KBM-7 (cell line): ENCODE results near the gene FLT1.

Source experiments
- DNase-seq: peaks from one replicate; pipeline ENCODE4 v3.0.0-alpha.2; 2015
- in situ Hi-C: fragments of 300-500 bp; cut with MboI; formaldehyde crosslinking; loops from 2 replicates; pipeline ENCODE4 v1.14.3; 2020; ENCODE audit warnings: low sequenced_read_pairs, low pct_unique_long_range_greater_than_20kb, mixed read lengths

FLT1 gene

GRCh38 chr13:28494778-28495537 lies at the start of gene FLT1:
TSS of gene FLT1 (minus strand) at chr13:28495128. CDS start at chr13:28494843, 285 bp downstream.
- DNase-seq: no peak
- in situ Hi-C loops: no loop called here

GRCh38 chr13:28544026-28544425 lies 49.1 kb upstream of the FLT1 start:
- in situ Hi-C loops: no loop called here
- DNase-seq: no peak

- in situ Hi-C loops: no loop called here
- no peak for DNase-seq
Observed at GRCh38 chr13:28542804-28543203, 47.9 kb upstream of the FLT1 start.

- in situ Hi-C loops: no loop called here
- DNase-seq: no peak
Observed at GRCh38 chr13:28541966-28542365, 47.0 kb upstream of the FLT1 start.

- in situ Hi-C loops: no loop called here
- DNase-seq: no peak
Observed at GRCh38 chr13:28540612-28541011, 45.7 kb upstream of the FLT1 start.

GRCh38 chr13:28539625-28540286 lies 44.8 kb upstream of the FLT1 start:
- in situ Hi-C loops: no loop called here
- no peak for DNase-seq

- no peak for DNase-seq
- in situ Hi-C loops: no loop called here
Observed at GRCh38 chr13:28538932-28539331, 44.0 kb upstream of the FLT1 start.

- DNase-seq: no peak
- in situ Hi-C loops: no loop called here
Observed at GRCh38 chr13:28537171-28537570, 42.2 kb upstream of the FLT1 start.

- DNase-seq: no peak
- in situ Hi-C loops: no loop called here
Observed at GRCh38 chr13:28536371-28536770, 41.4 kb upstream of the FLT1 start.

GRCh38 chr13:28535734-28536133 lies 40.8 kb upstream of the FLT1 start:
- no peak for DNase-seq
- in situ Hi-C loops: no loop called here

GRCh38 chr13:28534801-28535200 lies 39.9 kb upstream of the FLT1 start:
- DNase-seq: no peak
- in situ Hi-C loops: no loop called here

- in situ Hi-C loops: no loop called here
- DNase-seq: no peak
Observed at GRCh38 chr13:28534210-28534609, 39.3 kb upstream of the FLT1 start.

- in situ Hi-C loops: no loop called here
- DNase-seq: no peak
Observed at GRCh38 chr13:28533441-28534166, 38.7 kb upstream of the FLT1 start.

- in situ Hi-C loops: no loop called here
- no peak for DNase-seq
Observed at GRCh38 chr13:28533125-28533436, 38.2 kb upstream of the FLT1 start.

GRCh38 chr13:28532388-28533124 lies 37.6 kb upstream of the FLT1 start:
- no peak for DNase-seq

GRCh38 chr13:28531845-28532387 lies 37.0 kb upstream of the FLT1 start:
- in situ Hi-C loops: no loop called here

More at GRCh38 chr13:28532388-28533124, 37.6 kb upstream of the FLT1 start:
- in situ Hi-C loops: no loop called here

GRCh38 chr13:28531077-28531844 lies 36.3 kb upstream of the FLT1 start:
- DNase-seq: peak; percentile 65

More at GRCh38 chr13:28531845-28532387, 37.0 kb upstream of the FLT1 start:
- DNase-seq: no peak

GRCh38 chr13:28530729-28531076 lies 35.8 kb upstream of the FLT1 start:
- no peak for DNase-seq
- in situ Hi-C loops: no loop called here

More at GRCh38 chr13:28531077-28531844, 36.3 kb upstream of the FLT1 start:
- in situ Hi-C loops: no loop called here

- in situ Hi-C loops: no loop called here
- DNase-seq: no peak
Observed at GRCh38 chr13:28529836-28530235, 34.9 kb upstream of the FLT1 start.
